HL-60 (cell line): ENCODE results near the gene ITPKC.

Experiments used
- CTCF ChIP-seq: IDR thresholded peaks from one replicate; pipeline ENCODE4 v1.5.1; 2011; ENCODE audit warnings: low read length, control low read depth, inconsistent platforms; ENCODE audit not compliant: insufficient read depth
- POLR2AphosphoS5 ChIP-seq: IDR thresholded peaks from 2 replicates; pipeline ENCODE4 v1.6.1; 2012; ENCODE audit warnings: low read depth
- REST ChIP-seq: IDR thresholded peaks from 2 replicates; pipeline ENCODE4 v1.6.1; 2012; ENCODE audit warnings: low read depth; ENCODE audit not compliant: insufficient replicate concordance

DNA sequence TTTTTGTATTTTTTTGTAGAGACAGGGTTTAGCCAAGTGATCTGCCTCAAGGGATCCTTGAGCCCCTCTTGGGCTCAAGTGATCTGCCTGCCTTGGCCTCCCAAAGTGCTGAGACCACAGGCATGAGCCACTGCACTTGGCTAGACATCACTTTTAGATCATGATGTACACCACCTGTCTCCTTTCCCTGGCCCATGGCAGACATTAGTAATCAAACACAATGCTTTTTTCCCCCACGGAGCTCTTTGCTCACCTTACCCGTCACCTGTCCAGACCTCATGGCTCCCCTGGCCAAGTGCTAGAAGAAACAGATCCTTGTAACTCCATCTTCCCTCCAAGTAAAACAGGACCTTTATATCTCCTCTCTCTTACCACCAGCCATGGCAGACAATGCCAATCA is 44.9 kb upstream of the ITPKC start:
- no peak for TF ChIP-seq POLR2AphosphoS5
- TF ChIP-seq CTCF, result no peak
- no peak for TF ChIP-seq REST
